Measurements from ENCODE around the gene RAB39B. TPM values are rescaled to one million over a fixed set of nuclear protein-coding genes. Genes with fewer than 3 reads are reported as not detected.

Gene RAB39B
- polyA plus RNA-seq, 1 donor (not counting 4 experiments of a cell fraction or from before 2014, with no cell fraction given), result 0.07 TPM

- H4K20me1 ChIP-seq (ENCODE audit: control insufficient read depth, extremely low read depth, insufficient read depth, low read length), result no peaks in the 10 kb centered on the region
- H3K27ac ChIP-seq (ENCODE audit: control insufficient read depth, insufficient read depth, low read length), result no peak overlapping the region
- FAIRE-seq (no peak), DNase-seq (ENCODE audit: low read depth, low spot score) (no peak)
- TF ChIP-seq EZH2 (IDR thresholded peaks at IDR 0.05; ENCODE audit: low read length), result no peak
- no peak for TF ChIP-seq CTCF (optimal IDR thresholded peaks at IDR 0.05 in 1 of 3, IDR thresholded peaks at IDR 0.05 in 1 of 3, conservative IDR thresholded peaks at IDR 0.05 in 1 of 3; ENCODE audit: extremely low read depth in 1 of 3, insufficient read depth in 2 of 3, low read length in 3 of 3)
- no peak overlapping the region for H3K4me2 ChIP-seq (ENCODE audit: control insufficient read depth, extremely low read depth, insufficient read depth, low read depth, low read length)
- no peak overlapping the region for H2AFZ ChIP-seq (ENCODE audit: control insufficient read depth, low read length)
- no peak overlapping the region for H3K9ac ChIP-seq (ENCODE audit: control insufficient read depth, extremely low read depth, insufficient read depth, low read length)
- no peaks in the 10 kb centered on the region for H3K27me3 ChIP-seq (ENCODE audit: control insufficient read depth, extremely low read depth, insufficient read depth, low read length)
- H3K4me3 ChIP-seq (ENCODE audit: control insufficient read depth in 2 of 3, extremely low read depth in 1 of 3, insufficient read depth in 2 of 3, low read depth in 1 of 3, low read length in 3 of 3), result no peak overlapping the region
- H3K9me1 ChIP-seq (ENCODE audit: control insufficient read depth, extremely low read depth, insufficient read depth, low read length), result no peaks in the 10 kb centered on the region
- no peaks in the 10 kb centered on the region for H3K36me3 ChIP-seq (ENCODE audit: control insufficient read depth in 2 of 2, extremely low read depth in 1 of 2, insufficient read depth in 2 of 2, low read length in 2 of 2)
- no peaks in the 10 kb centered on the region for H3K79me2 ChIP-seq (ENCODE audit: control insufficient read depth, insufficient read depth, low read length)
- dilution Hi-C loops (cut with MboI; ENCODE audit: extremely low pct_ligation_motif_present, low sequenced_read_pairs), result no loop called here
- no peaks in the 10 kb centered on the region for H3K9me3 ChIP-seq (ENCODE audit: control insufficient read depth, low read depth, low read length)
- no peaks in the 10 kb centered on the region for H3K4me1 ChIP-seq (ENCODE audit: control insufficient read depth, extremely low read depth, insufficient read depth, low read length)
Observed at GRCh38 chrX:155293771-155294170, 29.5 kb upstream of the RAB39B start.

- Histone ChIP-seq H4K20me1 (ENCODE audit: control insufficient read depth, extremely low read depth, insufficient read depth, low read length) (no peaks in the 10 kb centered on the region), H3K4me1 (ENCODE audit: control insufficient read depth, extremely low read depth, insufficient read depth, low read length) (no peaks in the 10 kb centered on the region), H3K79me2 (ENCODE audit: control insufficient read depth, insufficient read depth, low read length) (no peaks in the 10 kb centered on the region), H2AFZ (ENCODE audit: control insufficient read depth, low read length) (no peak overlapping the region), H3K27me3 (ENCODE audit: control insufficient read depth, extremely low read depth, insufficient read depth, low read length) (no peaks in the 10 kb centered on the region), H3K4me3 (ENCODE audit: control insufficient read depth in 2 of 3, extremely low read depth in 1 of 3, insufficient read depth in 2 of 3, low read depth in 1 of 3, low read length in 3 of 3) (no peak overlapping the region), H3K36me3 (ENCODE audit: control insufficient read depth in 2 of 2, extremely low read depth in 1 of 2, insufficient read depth in 2 of 2, low read length in 2 of 2) (no peaks in the 10 kb centered on the region), H3K27ac (ENCODE audit: control insufficient read depth, insufficient read depth, low read length) (no peak overlapping the region), H3K4me2 (ENCODE audit: control insufficient read depth, extremely low read depth, insufficient read depth, low read depth, low read length) (no peak overlapping the region), H3K9me1 (ENCODE audit: control insufficient read depth, extremely low read depth, insufficient read depth, low read length) (no peaks in the 10 kb centered on the region), H3K9ac (ENCODE audit: control insufficient read depth, extremely low read depth, insufficient read depth, low read length) (no peak overlapping the region), H3K9me3 (ENCODE audit: control insufficient read depth, low read depth, low read length) (no peaks in the 10 kb centered on the region)
- TF ChIP-seq EZH2 (IDR thresholded peaks at IDR 0.05; ENCODE audit: low read length), result no peak
- TF ChIP-seq CTCF (optimal IDR thresholded peaks at IDR 0.05 in 1 of 3, IDR thresholded peaks at IDR 0.05 in 1 of 3, conservative IDR thresholded peaks at IDR 0.05 in 1 of 3; ENCODE audit: extremely low read depth in 1 of 3, insufficient read depth in 2 of 3, low read length in 3 of 3), result no peak
- dilution Hi-C loops (cut with MboI; ENCODE audit: extremely low pct_ligation_motif_present, low sequenced_read_pairs), result no loop called here
- DNase-seq (ENCODE audit: low read depth, low spot score) (no peak), FAIRE-seq (no peak)
Observed at GRCh38 chrX:155279873-155280272, 15.6 kb upstream of the RAB39B start.

Measured in keratinocyte (primary cell).